ENCODE results near the gene TPGS2. TPM values are rescaled to one million over a fixed set of nuclear protein-coding genes. Genes with fewer than 3 reads are reported as not detected.

Gene TPGS2
- total and polyA plus RNA-seq, 2 of the 8 experiments (the other 6 are each of a cell fraction or from before 2014, with no cell fraction given): 151 to 273 TPM

- TF ChIP-seq, protein P1, sequence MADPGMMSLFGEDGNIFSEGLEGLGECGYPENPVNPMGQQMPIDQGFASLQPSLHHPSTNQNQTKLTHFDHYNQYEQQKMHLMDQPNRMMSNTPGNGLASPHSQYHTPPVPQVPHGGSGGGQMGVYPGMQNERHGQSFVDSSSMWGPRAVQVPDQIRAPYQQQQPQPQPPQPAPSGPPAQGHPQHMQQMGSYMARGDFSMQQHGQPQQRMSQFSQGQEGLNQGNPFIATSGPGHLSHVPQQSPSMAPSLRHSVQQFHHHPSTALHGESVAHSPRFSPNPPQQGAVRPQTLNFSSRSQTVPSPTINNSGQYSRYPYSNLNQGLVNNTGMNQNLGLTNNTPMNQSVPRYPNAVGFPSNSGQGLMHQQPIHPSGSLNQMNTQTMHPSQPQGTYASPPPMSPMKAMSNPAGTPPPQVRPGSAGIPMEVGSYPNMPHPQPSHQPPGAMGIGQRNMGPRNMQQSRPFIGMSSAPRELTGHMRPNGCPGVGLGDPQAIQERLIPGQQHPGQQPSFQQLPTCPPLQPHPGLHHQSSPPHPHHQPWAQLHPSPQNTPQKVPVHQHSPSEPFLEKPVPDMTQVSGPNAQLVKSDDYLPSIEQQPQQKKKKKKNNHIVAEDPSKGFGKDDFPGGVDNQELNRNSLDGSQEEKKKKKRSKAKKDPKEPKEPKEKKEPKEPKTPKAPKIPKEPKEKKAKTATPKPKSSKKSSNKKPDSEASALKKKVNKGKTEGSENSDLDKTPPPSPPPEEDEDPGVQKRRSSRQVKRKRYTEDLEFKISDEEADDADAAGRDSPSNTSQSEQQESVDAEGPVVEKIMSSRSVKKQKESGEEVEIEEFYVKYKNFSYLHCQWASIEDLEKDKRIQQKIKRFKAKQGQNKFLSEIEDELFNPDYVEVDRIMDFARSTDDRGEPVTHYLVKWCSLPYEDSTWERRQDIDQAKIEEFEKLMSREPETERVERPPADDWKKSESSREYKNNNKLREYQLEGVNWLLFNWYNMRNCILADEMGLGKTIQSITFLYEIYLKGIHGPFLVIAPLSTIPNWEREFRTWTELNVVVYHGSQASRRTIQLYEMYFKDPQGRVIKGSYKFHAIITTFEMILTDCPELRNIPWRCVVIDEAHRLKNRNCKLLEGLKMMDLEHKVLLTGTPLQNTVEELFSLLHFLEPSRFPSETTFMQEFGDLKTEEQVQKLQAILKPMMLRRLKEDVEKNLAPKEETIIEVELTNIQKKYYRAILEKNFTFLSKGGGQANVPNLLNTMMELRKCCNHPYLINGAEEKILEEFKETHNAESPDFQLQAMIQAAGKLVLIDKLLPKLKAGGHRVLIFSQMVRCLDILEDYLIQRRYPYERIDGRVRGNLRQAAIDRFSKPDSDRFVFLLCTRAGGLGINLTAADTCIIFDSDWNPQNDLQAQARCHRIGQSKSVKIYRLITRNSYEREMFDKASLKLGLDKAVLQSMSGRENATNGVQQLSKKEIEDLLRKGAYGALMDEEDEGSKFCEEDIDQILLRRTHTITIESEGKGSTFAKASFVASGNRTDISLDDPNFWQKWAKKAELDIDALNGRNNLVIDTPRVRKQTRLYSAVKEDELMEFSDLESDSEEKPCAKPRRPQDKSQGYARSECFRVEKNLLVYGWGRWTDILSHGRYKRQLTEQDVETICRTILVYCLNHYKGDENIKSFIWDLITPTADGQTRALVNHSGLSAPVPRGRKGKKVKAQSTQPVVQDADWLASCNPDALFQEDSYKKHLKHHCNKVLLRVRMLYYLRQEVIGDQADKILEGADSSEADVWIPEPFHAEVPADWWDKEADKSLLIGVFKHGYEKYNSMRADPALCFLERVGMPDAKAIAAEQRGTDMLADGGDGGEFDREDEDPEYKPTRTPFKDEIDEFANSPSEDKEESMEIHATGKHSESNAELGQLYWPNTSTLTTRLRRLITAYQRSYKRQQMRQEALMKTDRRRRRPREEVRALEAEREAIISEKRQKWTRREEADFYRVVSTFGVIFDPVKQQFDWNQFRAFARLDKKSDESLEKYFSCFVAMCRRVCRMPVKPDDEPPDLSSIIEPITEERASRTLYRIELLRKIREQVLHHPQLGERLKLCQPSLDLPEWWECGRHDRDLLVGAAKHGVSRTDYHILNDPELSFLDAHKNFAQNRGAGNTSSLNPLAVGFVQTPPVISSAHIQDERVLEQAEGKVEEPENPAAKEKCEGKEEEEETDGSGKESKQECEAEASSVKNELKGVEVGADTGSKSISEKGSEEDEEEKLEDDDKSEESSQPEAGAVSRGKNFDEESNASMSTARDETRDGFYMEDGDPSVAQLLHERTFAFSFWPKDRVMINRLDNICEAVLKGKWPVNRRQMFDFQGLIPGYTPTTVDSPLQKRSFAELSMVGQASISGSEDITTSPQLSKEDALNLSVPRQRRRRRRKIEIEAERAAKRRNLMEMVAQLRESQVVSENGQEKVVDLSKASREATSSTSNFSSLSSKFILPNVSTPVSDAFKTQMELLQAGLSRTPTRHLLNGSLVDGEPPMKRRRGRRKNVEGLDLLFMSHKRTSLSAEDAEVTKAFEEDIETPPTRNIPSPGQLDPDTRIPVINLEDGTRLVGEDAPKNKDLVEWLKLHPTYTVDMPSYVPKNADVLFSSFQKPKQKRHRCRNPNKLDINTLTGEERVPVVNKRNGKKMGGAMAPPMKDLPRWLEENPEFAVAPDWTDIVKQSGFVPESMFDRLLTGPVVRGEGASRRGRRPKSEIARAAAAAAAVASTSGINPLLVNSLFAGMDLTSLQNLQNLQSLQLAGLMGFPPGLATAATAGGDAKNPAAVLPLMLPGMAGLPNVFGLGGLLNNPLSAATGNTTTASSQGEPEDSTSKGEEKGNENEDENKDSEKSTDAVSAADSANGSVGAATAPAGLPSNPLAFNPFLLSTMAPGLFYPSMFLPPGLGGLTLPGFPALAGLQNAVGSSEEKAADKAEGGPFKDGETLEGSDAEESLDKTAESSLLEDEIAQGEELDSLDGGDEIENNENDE (IDR thresholded peaks at IDR 0.05; ENCODE audit: insufficient replicate concordance, low read length): no peak
- TF ChIP-seq GTF2F1 (IDR thresholded peaks at IDR 0.05; ENCODE audit: borderline replicate concordance, low read depth, low read length): no peak
Measured at GRCh38 chr18:36843199-36843598, 14.4 kb upstream of the TPGS2 start (continued).

Data from H1 (cell line).